AML-193 (cell line): Measurements from ENCODE around the gene DNAJC1.
"Not testable (repeated sequence)": the region's sequence is repeated elsewhere in the genome, so short reads cannot be mapped to it uniquely, and the experiment has no call there.

Experiments
- DNase-seq, 2 experiments: peaks; one replicate each; lab custom pipeline; 2025; lab: John Stamatoyannopoulos, UW

DNAJC1 gene

GRCh38 chr10:21727452-21728168 lies 275.9 kb downstream of the DNAJC1 start:
- DNase-seq = no peak

DNA sequence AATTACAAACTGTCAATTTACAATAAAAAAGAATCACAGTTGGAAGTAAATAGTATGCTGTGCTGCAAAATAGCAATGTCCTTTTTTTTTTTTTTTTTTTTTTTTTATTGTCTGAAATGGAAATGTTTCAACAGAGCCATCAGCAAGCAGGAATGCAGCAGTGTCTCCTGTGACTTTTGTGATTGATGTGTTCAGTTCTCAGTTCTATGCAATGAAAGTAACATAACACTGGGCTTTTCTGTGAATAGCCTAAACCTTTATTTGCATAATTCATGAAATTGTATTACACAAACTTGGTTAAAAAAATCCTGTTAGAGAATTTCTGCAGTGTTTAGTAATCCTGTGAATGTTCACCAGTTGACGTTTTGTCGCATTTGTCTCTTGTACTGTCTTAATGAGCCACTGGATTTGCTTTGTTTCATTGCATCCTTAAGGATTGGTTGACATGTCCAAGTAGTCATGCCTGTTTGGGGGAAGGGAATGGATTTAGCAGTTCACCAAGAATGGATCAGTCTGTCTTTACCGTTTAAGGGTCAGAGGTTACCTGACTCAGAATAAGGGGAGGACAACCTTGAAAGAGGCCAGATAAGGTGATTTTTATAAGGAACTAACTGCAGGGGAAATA lies 276.8 kb downstream of the DNAJC1 start:
- no peak for DNase-seq

GRCh38 chr10:21724687-21725367 lies 278.7 kb downstream of the DNAJC1 start:
- peak; percentile 95 for DNase-seq

DNA sequence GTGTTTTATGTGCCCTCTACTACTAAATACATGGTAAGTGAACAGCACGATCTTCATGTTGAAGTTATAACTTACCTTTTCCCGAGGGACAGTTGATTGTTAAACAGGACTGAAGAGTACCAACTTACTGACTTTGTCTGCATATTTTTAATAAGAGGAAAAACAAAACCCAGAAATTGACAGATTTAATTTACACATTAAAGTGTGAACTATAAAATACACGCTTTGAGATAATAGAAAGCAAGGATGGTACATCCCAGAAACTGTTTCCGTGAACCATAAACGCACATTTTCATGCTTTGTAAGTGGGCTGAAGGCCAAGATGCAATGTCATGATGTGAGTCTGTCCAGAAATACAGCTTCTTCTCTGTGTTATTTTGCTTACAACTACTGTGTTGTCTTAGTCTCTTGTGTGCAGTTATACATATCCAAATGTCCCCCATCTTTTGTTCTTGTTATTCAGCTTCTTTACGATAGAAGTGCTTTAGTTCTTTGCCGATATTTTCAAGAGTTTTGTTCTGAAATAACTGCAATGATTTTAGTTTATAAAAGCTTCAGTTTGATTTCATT lies 279.4 kb downstream of the DNAJC1 start:
- no peak for DNase-seq

- DNase-seq = no peak
Observed at GRCh38 chr10:21722209-21722608, 281.3 kb downstream of the DNAJC1 start.

- no peak for DNase-seq
Observed at GRCh38 chr10:21721000-21721665, 282.4 kb downstream of the DNAJC1 start.

- DNase-seq = no peak
Observed at GRCh38 chr10:21720090-21720489, 283.4 kb downstream of the DNAJC1 start.

DNA sequence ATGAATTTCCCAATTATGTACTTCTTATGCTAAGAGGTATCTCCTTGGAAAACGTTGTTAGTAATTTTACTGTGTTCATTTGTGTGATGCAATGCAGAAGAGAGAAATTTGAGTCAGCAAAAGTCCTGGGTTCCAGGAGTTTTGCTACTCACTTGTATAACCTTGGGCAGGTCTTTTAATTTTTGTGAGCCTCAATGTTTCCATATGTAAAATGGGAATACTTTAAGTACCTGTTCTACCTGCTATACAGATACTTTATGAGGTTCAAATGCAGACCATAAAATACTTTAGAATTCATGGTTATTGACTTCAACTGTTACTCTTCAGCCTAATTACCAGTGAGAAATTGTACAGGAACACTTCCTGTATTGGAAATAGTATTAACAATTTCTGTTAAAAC lies 284.0 kb downstream of the DNAJC1 start:
- DNase-seq = no peak

DNA sequence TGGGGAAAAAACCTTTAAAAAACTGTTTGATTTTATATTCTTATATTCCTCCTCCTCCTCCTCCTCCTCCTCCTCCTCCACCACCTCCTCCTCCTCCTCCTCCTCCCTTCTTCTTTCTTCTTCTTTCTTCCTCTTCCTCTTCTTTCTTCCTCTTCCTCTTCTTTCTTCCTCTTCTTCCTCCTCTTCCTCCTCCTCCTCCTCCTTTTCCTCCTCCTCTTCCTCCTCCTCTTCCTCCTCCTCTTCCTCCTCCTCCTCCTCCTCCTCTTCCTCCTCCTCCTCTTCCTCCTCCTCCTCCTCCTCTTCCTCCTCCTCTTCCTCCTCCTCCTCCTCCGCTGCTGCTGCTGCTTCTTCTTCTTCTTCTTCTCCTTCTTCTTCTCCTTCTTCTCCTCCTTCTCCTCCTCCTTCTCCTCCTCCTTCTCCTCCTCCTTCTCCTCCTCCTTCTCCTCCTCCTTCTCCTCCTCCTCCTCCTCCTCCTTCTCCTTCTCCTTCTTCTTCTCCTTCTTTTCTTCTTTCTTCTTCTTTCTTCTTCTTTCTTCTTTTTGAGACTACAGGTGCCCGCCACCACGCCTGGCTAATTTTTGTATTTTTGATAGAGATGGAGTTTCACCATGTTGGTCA lies 286.0 kb downstream of the DNAJC1 start:
- DNase-seq = not testable (repeated sequence)

DNA sequence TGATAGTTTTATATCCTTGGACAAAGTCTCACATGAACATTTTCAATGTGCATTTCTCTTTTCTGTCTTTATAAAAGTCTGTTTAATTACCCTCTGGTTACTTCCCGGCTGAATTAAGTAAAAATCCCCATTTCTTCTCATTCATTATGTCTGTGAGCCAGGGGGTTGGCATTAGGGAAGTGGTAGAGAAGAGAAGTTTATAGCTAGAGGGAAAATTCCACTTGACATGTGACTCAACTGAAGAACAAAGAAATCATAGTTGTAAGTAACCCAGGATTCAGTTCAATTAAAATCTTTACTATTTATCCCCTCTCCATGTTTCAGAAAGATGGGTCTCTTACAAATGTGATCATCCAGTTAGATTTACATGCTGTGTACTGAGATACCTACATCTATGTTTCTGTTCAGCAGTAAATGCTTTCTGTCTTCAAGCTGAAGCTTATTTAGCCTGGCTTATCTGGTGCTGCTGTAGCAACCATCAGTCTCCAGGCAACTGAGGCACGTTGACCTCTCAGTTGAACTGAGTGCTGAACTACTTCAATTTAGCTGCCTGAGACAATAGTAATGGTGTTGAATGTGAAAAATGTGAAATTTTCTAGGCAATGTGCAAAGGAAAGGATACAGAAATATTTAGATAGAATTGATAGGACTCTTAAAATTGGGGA lies 287.9 kb downstream of the DNAJC1 start:
- no peak for DNase-seq

- DNase-seq = no peak
Observed at GRCh38 chr10:21712975-21713374, 290.6 kb downstream of the DNAJC1 start.

GRCh38 chr10:21707498-21707897 lies 296.0 kb downstream of the DNAJC1 start:
- no peak for DNase-seq
